GM23338 (cell line): Measurements from ENCODE around the gene EFS. TPM values are rescaled to one million over a fixed set of nuclear protein-coding genes. Genes with fewer than 3 reads are reported as not detected.

ENCODE experiments used
- ATAC-seq: fragments of 200-7000 bp; cut with Tn5 transposase; 3 replicates; pipeline ENCODE4 v1.9.1; 2020
- DNase-seq: peaks from one replicate; pipeline ENCODE4 v3.0.0-alpha.2; 2015; ENCODE audit warnings: low spot score
- H2AFZ ChIP-seq: fragments of 200-600 bp; sonication (generic); 2 replicates; pipeline ENCODE4 v1.8.0; 2016; ENCODE audit warnings: antibody characterized with exemption, mild to moderate bottlenecking, moderate library complexity
- H3F3A ChIP-seq: fragments of 200-600 bp; sonication (generic); replicated peaks from 2 replicates; pipeline ENCODE4 v1.8.0; 2017; ENCODE audit warnings: antibody characterized with exemption, mixed run types, low read depth
- H3K27ac ChIP-seq: fragments of 200-600 bp; sonication (generic); 2 replicates; pipeline ENCODE4 v1.6.1; 2016; ENCODE audit warnings: low read depth
- H3K27me3 ChIP-seq: fragments of 200-600 bp; sonication (generic); 2 replicates; pipeline ENCODE4 v1.8.0; 2016; ENCODE audit warnings: mild to moderate bottlenecking, mixed run types, moderate library complexity; ENCODE audit not compliant: insufficient read depth
- H3K36me3 ChIP-seq: fragments of 200-600 bp; sonication (generic); 2 replicates; pipeline ENCODE4 v1.8.0; 2016; ENCODE audit warnings: mild to moderate bottlenecking; ENCODE audit not compliant: insufficient read depth
- H3K4me1 ChIP-seq: fragments of 200-600 bp; sonication (generic); 2 replicates; pipeline ENCODE4 v1.8.0; 2016; ENCODE audit warnings: mild to moderate bottlenecking, moderate library complexity; ENCODE audit not compliant: insufficient read depth
- H3K4me2 ChIP-seq: fragments of 200-600 bp; sonication (generic); 2 replicates; pipeline ENCODE4 v1.7.1; 2017; ENCODE audit warnings: mixed run types
- H3K4me3 ChIP-seq: fragments of 200-600 bp; sonication (generic); 2 replicates; pipeline ENCODE4 v1.6.1; 2016; ENCODE audit warnings: mixed run types
- H3K79me2 ChIP-seq: fragments of 200-600 bp; sonication (generic); replicated peaks from 2 replicates; pipeline ENCODE4 v1.8.0; 2017; ENCODE audit warnings: mild to moderate bottlenecking; ENCODE audit not compliant: insufficient read depth
- H3K9me2 ChIP-seq: fragments of 200-600 bp; sonication (generic); 2 replicates; pipeline ENCODE4 v1.8.0; 2017; ENCODE audit not compliant: insufficient read depth
- H4K20me1 ChIP-seq: fragments of 200-600 bp; sonication (generic); replicated peaks from 2 replicates; pipeline ENCODE4 v1.8.0; 2017; ENCODE audit warnings: mild to moderate bottlenecking; ENCODE audit not compliant: insufficient read depth
- H3K27ac Mint-ChIP-seq: 2 replicates; pipeline ENCODE4 v1.8.0; 2020; ENCODE audit warnings: inconsistent platforms, mild to moderate bottlenecking, moderate library complexity, mixed read lengths
- H3K27me3 Mint-ChIP-seq: 3 replicates; pipeline ENCODE4 v1.8.0; 2022; ENCODE audit warnings: low read depth, mild to moderate bottlenecking, moderate library complexity, mixed read lengths, inconsistent platforms; ENCODE audit not compliant: insufficient read depth, poor library complexity
- H3K36me3 Mint-ChIP-seq: 3 replicates; pipeline ENCODE4 v1.8.0; 2021; ENCODE audit warnings: low read depth, mild to moderate bottlenecking, inconsistent platforms, moderate library complexity, mixed read lengths
- H3K4me1 Mint-ChIP-seq: 3 replicates; pipeline ENCODE4 v1.8.0; 2020; ENCODE audit warnings: mild to moderate bottlenecking, inconsistent platforms, mixed read lengths
- H3K4me3 Mint-ChIP-seq: 3 replicates; pipeline ENCODE4 v1.8.0; 2021; ENCODE audit warnings: moderate library complexity, mild to moderate bottlenecking, inconsistent platforms, mixed read lengths
- H3K9me3 Mint-ChIP-seq: 3 replicates; pipeline ENCODE4 v1.8.0; 2020; ENCODE audit warnings: moderate library complexity, mild to moderate bottlenecking, inconsistent platforms, mixed read lengths
- CREB1 ChIP-seq: fragments of 250-450 bp; sonication (Bioruptor Pico); IDR thresholded peaks from 2 replicates; pipeline ENCODE4 v1.5.0; 2020; ENCODE audit warnings: low read depth, mild to moderate bottlenecking, moderate library complexity
- CTCF ChIP-seq, 2 experiments: fragments of 200-600 bp in 1 of 2; sonication (generic) in 1 of 2; conservative IDR thresholded peaks; 2 replicates each; pipeline versions ENCODE4 v1.5.1 to v1.6.1; 2016 to 2017; ENCODE audit warnings: antibody characterized with exemption in 2 of 2, low read depth in 2 of 2, mild to moderate bottlenecking in 2 of 2, moderate library complexity in 1 of 2
- ETS1 ChIP-seq: IDR thresholded peaks from 2 replicates; pipeline ENCODE4 v1.6.1; 2016; ENCODE audit warnings: antibody characterized with exemption
- EZH2 ChIP-seq: fragments of 200-600 bp; sonication (generic); IDR thresholded peaks from one replicate; pipeline ENCODE4 v1.8.0; 2017; ENCODE audit warnings: antibody characterized with exemption, mild to moderate bottlenecking, low read depth; ENCODE audit not compliant: unreplicated experiment
- EZH2phosphoT487 ChIP-seq: fragments of 200-600 bp; sonication (generic); IDR thresholded peaks from one replicate; pipeline ENCODE4 v1.8.1; 2018; ENCODE audit warnings: antibody characterized with exemption; ENCODE audit not compliant: unreplicated experiment
- JUNB ChIP-seq: IDR thresholded peaks from one replicate; pipeline ENCODE4 v1.6.1; 2016; ENCODE audit warnings: antibody characterized with exemption; ENCODE audit not compliant: unreplicated experiment
- NANOG ChIP-seq: IDR thresholded peaks from 2 replicates; pipeline ENCODE4 v1.6.1; 2016; ENCODE audit warnings: antibody characterized with exemption, borderline replicate concordance
- POLR2AphosphoS5 ChIP-seq: IDR thresholded peaks from 2 replicates; pipeline ENCODE4 v1.6.1; 2016; ENCODE audit warnings: antibody characterized with exemption, low read depth
- REST ChIP-seq: IDR thresholded peaks from one replicate; pipeline ENCODE4 v1.6.1; 2018; ENCODE audit warnings: antibody characterized with exemption; ENCODE audit not compliant: unreplicated experiment
- STAT1 ChIP-seq: IDR thresholded peaks from one replicate; pipeline ENCODE4 v1.6.1; 2016; ENCODE audit warnings: antibody characterized with exemption; ENCODE audit not compliant: unreplicated experiment
- ZNF114 ChIP-seq: fragments of 250-450 bp; sonication (Bioruptor Pico); IDR thresholded peaks from 2 replicates; pipeline ENCODE4 v1.5.0; 2020; ENCODE audit warnings: mild to moderate bottlenecking, moderate library complexity
- ZNF331 ChIP-seq: fragments of 250-450 bp; sonication (Bioruptor Pico); IDR thresholded peaks from 2 replicates; pipeline ENCODE4 v1.5.0; 2020; ENCODE audit warnings: low read depth, mild to moderate bottlenecking, moderate library complexity
- ZNF462 ChIP-seq: fragments of 250-450 bp; sonication (Bioruptor Pico); IDR thresholded peaks from 2 replicates; pipeline ENCODE4 v1.5.0; 2020; ENCODE audit warnings: mild to moderate bottlenecking, moderate library complexity
- polyA plus RNA-seq: library from polyadenylated mRNA; unstranded; fragments of >200 nt; fragmentation: Nextera tagmentation; extraction: Ambion mirVana; gene quantifications from 2 replicates; pipeline ENCODE4 v1.2.1, GENCODE V29; 2016
- total RNA-seq: library from RNA; depleted of rRNA; stranded (reverse); fragments of >200 nt; shearing (Covaris generic); gene quantifications from 2 replicates; pipeline ENCODE4 v1.2.3, GENCODE V29; 2014

EFS gene
- total and polyA plus RNA-seq, 2 experiments from 2014 or later: 5.1 to 18.9 TPM

- H2AFZ ChIP-seq: no peak overlapping the region
- no peak for DNase-seq
- H3K27me3 Mint-ChIP-seq: peaks cover 8% of the 10 kb centered on the region
- peaks cover 7% of the 10 kb centered on the region; the same call in 1 of the 2 replicates for H3K9me2 ChIP-seq
- H3K36me3 ChIP-seq: no peaks in the 10 kb centered on the region
- H3K4me1 Mint-ChIP-seq: peaks cover 3% of the 10 kb centered on the region; the same call in 2 of the 3 replicates
- no peaks in the 10 kb centered on the region for H3K27me3 ChIP-seq
- H3K79me2 ChIP-seq: no peaks in the 10 kb centered on the region
- no peak overlapping the region for H3K4me2 ChIP-seq
- no peak overlapping the region for H3K4me3 Mint-ChIP-seq
- no peak overlapping the region for H3K27ac Mint-ChIP-seq
- peaks cover 3% of the 10 kb centered on the region; the same call in 1 of the 3 replicates for H3K9me3 Mint-ChIP-seq
- no peak overlapping the region for H3K27ac ChIP-seq
- no peaks in the 10 kb centered on the region; the same call in 2 of the 3 replicates for H3K36me3 Mint-ChIP-seq
- no peaks in the 10 kb centered on the region for H3F3A ChIP-seq
- no peaks in the 10 kb centered on the region for H4K20me1 ChIP-seq
- no peak for ATAC-seq
- TF ChIP-seq CREB1 (CRISPR knock-in tag): no peak
- no peak for TF ChIP-seq NANOG
- TF ChIP-seq STAT1: no peak
- no peak for TF ChIP-seq ZNF331
- no peak for TF ChIP-seq ZNF462 (CRISPR knock-in tag)
- TF ChIP-seq JUNB: no peak
- no peak for TF ChIP-seq ETS1
- TF ChIP-seq EZH2phosphoT487: no peak
- TF ChIP-seq POLR2AphosphoS5: no peak
- TF ChIP-seq REST: no peak
- TF ChIP-seq CTCF (conservative IDR thresholded peaks at IDR 0.05; ENCODE audit: low read depth in 2 of 2): no peak
- no peak for TF ChIP-seq EZH2
- TF ChIP-seq ZNF114 (CRISPR knock-in tag): no peak
- no peaks in the 10 kb centered on the region for H3K4me1 ChIP-seq
- H3K4me3 ChIP-seq: no peak overlapping the region
Measured at GRCh38 chr14:23398348-23398747, 33.4 kb upstream of the EFS start.
